Mammary epithelial cell (primary cell): ENCODE measurements around the gene ZW10.

Experiments used
- CTCF ChIP-seq, 2 donors: IDR thresholded peaks in 1 of 2; conservative IDR thresholded peaks in 1 of 2; 2 replicates each; pipeline ENCODE4 v1.5.1; 2011 to 2012; ENCODE audit warnings: inconsistent platforms in 2 of 2, low read length in 2 of 2, mild to moderate bottlenecking in 2 of 2, control low read depth in 1 of 2, low read depth in 1 of 2; ENCODE audit not compliant: insufficient read depth in 1 of 2; ENCODE audit errors: extremely low read depth in 1 of 2
- EZH2 ChIP-seq: IDR thresholded peaks from 2 replicates; pipeline ENCODE4 v1.6.1; 2012; ENCODE audit warnings: low read length, inconsistent platforms, borderline replicate concordance

- no peak for TF ChIP-seq CTCF (conservative IDR thresholded peaks at IDR 0.05 in 1 of 2, IDR thresholded peaks at IDR 0.05 in 1 of 2; ENCODE audit: extremely low read depth in 1 of 2, insufficient read depth in 1 of 2, low read depth in 1 of 2, low read length in 2 of 2)
- no peak for TF ChIP-seq EZH2
Measured at GRCh38 chr11:113782134-113782533, 8.6 kb upstream of the ZW10 start.
